Activated naive CD4-positive, alpha-beta T cell treated with anti-CD3 and anti-CD28 coated beads, Interleukin-2, amount 10 ng/mL, durations not matched to agents 7 days and 5 days (primary cell): ENCODE data around the gene MYH13.

ENCODE experiments used
- CTCF ChIA-PET: fragments of 350-600 bp; sonication (Branson Sonifier 250); formaldehyde crosslinking; loops from one replicate; lab custom pipeline; 2021; ENCODE audit warnings: antibody characterized with exemption; lab: Charles Lee
- DNase-seq: peaks from one replicate; pipeline ENCODE4 v3.0.0-alpha.2; 2020
- H3K27ac Mint-ChIP-seq: one replicate; pipeline ENCODE4 v1.8.0; 2021; ENCODE audit warnings: mild to moderate bottlenecking, moderate library complexity, mixed read lengths
- H3K27me3 Mint-ChIP-seq: one replicate; pipeline ENCODE4 v1.8.0; 2021; ENCODE audit warnings: mild to moderate bottlenecking, mixed read lengths
- H3K36me3 Mint-ChIP-seq: one replicate; pipeline ENCODE4 v1.8.0; 2021; ENCODE audit warnings: mixed read lengths
- H3K4me1 Mint-ChIP-seq: one replicate; pipeline ENCODE4 v1.8.0; 2021; ENCODE audit warnings: mixed read lengths
- H3K4me3 Mint-ChIP-seq: one replicate; pipeline ENCODE4 v1.8.0; 2021; ENCODE audit warnings: mild to moderate bottlenecking, moderate library complexity, mixed read lengths
- H3K9me3 Mint-ChIP-seq: one replicate; pipeline ENCODE4 v1.8.0; 2021; ENCODE audit warnings: mixed read lengths

Gene MYH13

GRCh38 chr17:10270258-10270657 lies 102.5 kb downstream of the MYH13 start:
- CTCF ChIA-PET = no interaction called here
- no peak for DNase-seq
- Mint-ChIP-seq H3K4me3 (no peak overlapping the region), H3K4me1 (no peaks in the 10 kb centered on the region), H3K27me3 (no peaks in the 10 kb centered on the region), H3K27ac (no peak overlapping the region), H3K36me3 (no peaks in the 10 kb centered on the region), H3K9me3 (peaks cover 6% of the 10 kb centered on the region)

GRCh38 chr17:10268005-10268404 lies 104.8 kb downstream of the MYH13 start:
- peaks cover 6% of the 10 kb centered on the region for H3K9me3 Mint-ChIP-seq
- H3K27me3 Mint-ChIP-seq = no peaks in the 10 kb centered on the region
- DNase-seq = no peak
- CTCF ChIA-PET = no interaction called here
- H3K36me3 Mint-ChIP-seq = no peaks in the 10 kb centered on the region
- no peak overlapping the region for H3K4me3 Mint-ChIP-seq
- no peaks in the 10 kb centered on the region for H3K4me1 Mint-ChIP-seq
- H3K27ac Mint-ChIP-seq = no peak overlapping the region

GRCh38 chr17:10266296-10266876 lies 106.4 kb downstream of the MYH13 start:
- H3K27ac Mint-ChIP-seq = no peak overlapping the region
- peaks cover 6% of the 10 kb centered on the region for H3K9me3 Mint-ChIP-seq
- no peaks in the 10 kb centered on the region for H3K4me1 Mint-ChIP-seq
- no peak for DNase-seq
- no peak overlapping the region for H3K4me3 Mint-ChIP-seq
- no peaks in the 10 kb centered on the region for H3K27me3 Mint-ChIP-seq
- no peaks in the 10 kb centered on the region for H3K36me3 Mint-ChIP-seq
- CTCF ChIA-PET = no interaction called here

DNA sequence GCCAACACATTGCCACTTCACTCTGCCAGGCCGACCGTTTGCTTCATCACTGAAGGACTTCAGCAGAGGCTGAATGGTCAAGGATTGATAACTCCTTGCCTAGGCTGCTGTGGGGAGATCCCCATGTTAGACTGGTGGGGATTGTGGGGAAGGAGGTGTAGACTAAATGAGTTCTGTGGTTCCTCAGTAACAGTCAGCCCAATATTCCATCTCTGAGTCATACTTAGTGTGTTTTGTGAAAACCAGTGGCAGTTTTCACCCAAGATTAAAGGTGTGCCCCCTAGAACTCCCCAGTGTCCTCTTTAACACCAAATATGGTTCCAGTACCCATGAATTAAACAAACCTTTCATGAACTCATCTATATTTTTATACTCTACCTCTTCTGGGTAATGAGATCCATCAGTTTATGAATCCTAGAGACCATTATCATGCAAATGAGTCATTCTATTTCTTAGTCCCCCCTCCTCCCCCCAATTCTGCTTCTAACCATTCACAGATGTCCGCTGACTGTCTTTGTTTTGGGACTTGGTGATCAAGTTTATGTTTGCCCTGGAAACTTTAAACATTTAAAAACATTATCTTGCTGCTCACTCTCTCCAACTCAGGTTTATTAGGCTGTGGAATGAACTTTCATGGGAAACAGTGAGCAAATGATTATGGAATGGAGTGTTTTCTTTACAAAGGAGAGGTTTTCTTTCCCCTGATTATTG lies 107.6 kb downstream of the MYH13 start:
- Mint-ChIP-seq H3K4me3 (no peak overlapping the region), H3K27ac (no peak overlapping the region), H3K36me3 (no peaks in the 10 kb centered on the region), H3K4me1 (no peaks in the 10 kb centered on the region), H3K9me3 (peaks cover 6% of the 10 kb centered on the region), H3K27me3 (no peaks in the 10 kb centered on the region)
- no peak for DNase-seq
- CTCF ChIA-PET = no interaction called here

GRCh38 chr17:10264051-10264450 lies 108.8 kb downstream of the MYH13 start:
- H3K9me3 Mint-ChIP-seq = peaks cover 2% of the 10 kb centered on the region
- no peak for DNase-seq
- CTCF ChIA-PET = no interaction called here
- no peaks in the 10 kb centered on the region for H3K4me1 Mint-ChIP-seq
- H3K36me3 Mint-ChIP-seq = no peaks in the 10 kb centered on the region
- no peak overlapping the region for H3K27ac Mint-ChIP-seq
- H3K27me3 Mint-ChIP-seq = no peaks in the 10 kb centered on the region
- H3K4me3 Mint-ChIP-seq = no peak overlapping the region

- H3K27ac Mint-ChIP-seq = no peak overlapping the region
- no peaks in the 10 kb centered on the region for H3K27me3 Mint-ChIP-seq
- CTCF ChIA-PET = no interaction called here
- no peak overlapping the region for H3K4me3 Mint-ChIP-seq
- H3K36me3 Mint-ChIP-seq = no peaks in the 10 kb centered on the region
- no peaks in the 10 kb centered on the region for H3K4me1 Mint-ChIP-seq
- H3K9me3 Mint-ChIP-seq = no peaks in the 10 kb centered on the region
- no peak for DNase-seq
Measured at GRCh38 chr17:10262451-10262850, 110.4 kb downstream of the MYH13 start.

DNA sequence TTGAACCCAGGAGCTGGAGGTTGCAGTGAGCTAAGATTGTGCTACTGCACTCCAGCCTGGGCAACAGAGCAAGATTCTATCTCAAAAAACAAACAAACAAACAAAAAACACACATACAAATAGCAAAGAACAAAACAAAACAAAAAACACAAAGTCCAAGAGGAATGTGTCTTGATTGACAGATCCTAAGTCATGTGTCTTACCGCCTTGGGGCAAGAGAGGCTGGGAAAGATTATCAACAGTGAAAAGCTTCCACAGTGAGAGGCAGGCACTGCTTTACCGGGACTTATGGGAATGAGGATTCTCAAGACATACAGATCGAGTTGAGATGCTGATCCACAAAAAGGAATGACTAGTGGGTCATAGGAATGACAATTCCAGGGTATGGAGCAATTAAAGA lies 111.7 kb downstream of the MYH13 start:
- H3K27ac Mint-ChIP-seq = no peak overlapping the region
- H3K36me3 Mint-ChIP-seq = no peaks in the 10 kb centered on the region
- peaks cover 8% of the 10 kb centered on the region for H3K9me3 Mint-ChIP-seq
- no peaks in the 10 kb centered on the region for H3K27me3 Mint-ChIP-seq
- H3K4me1 Mint-ChIP-seq = no peaks in the 10 kb centered on the region
- H3K4me3 Mint-ChIP-seq = no peak overlapping the region
- DNase-seq = no peak
- CTCF ChIA-PET = no interaction called here

DNA sequence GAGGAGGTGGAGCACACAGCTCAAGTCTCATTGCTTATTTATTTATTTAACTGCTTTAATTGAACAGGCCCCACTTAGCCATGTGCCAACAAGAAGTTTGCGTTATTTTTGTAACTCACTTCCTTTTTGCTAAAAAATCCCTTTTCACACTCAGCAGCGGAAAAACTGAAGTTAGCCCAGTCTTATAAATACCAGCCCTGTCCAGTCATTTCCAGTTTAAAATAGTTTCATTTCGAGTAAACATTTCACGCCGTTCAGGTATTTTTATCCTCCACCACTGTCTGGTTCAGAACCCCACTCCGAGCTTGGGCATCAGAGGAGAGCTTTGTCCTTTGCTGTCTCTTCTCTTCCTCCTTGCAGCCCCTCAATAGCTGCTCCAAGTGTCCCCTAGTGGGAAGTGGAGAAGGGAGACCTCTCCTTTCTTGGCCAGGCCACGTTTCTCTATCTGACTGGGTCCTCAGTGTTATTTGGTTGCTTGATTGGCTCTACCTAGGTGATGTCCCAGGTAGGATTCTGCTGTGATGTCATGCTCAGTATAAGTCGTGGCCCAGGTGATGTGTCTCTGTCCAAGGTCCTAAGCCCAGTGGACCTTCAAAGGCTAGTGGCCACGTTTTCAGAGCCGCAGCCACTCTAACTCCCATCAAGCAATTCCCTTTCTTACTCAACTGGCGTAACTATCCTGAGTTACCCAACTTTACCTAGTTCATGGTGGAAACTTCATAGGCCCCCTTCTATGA lies 121.4 kb downstream of the MYH13 start:
- no peak overlapping the region for H3K27ac Mint-ChIP-seq

More for the DNA sequence above, 121.4 kb downstream of the MYH13 start:
- Mint-ChIP-seq H3K4me3 (no peak overlapping the region), H3K4me1 (no peaks in the 10 kb centered on the region), H3K36me3 (no peaks in the 10 kb centered on the region), H3K9me3 (no peaks in the 10 kb centered on the region), H3K27me3 (no peaks in the 10 kb centered on the region)
- DNase-seq = no peak
- CTCF ChIA-PET = no interaction called here
